Endothelial cell of umbilical vein (primary cell): Measurements from ENCODE around the gene PTPN2. TPM values are rescaled to one million over a fixed set of nuclear protein-coding genes. Genes with fewer than 3 reads are reported as not detected.

ENCODE experiments used
- BruUV-seq: library from RNA; stranded (reverse); fragments of 400-500 nt; replicated peaks from 2 replicates; lab custom pipeline; 2021; lab: Mats Ljungman, UMichigan
- CTCF ChIA-PET: fragments of 300-600, 350-600 bp; sonication (Branson Sonifier 250); formaldehyde crosslinking; loops from one replicate; lab custom pipeline; 2021; ENCODE audit warnings: antibody characterized with exemption, inconsistent platforms; lab: Charles Lee
- POLR2A ChIA-PET: fragments of 300-600, 350-600 bp; sonication (Branson Sonifier 250); formaldehyde crosslinking; loops from one replicate; lab custom pipeline; 2021; ENCODE audit warnings: antibody characterized with exemption, inconsistent platforms; lab: Charles Lee
- DNase-seq: peaks from one replicate; pipeline ENCODE4 v3.0.0-alpha.2; 2011; ENCODE audit warnings: low read depth, low spot score
- FAIRE-seq: peaks from 2 replicates; lab custom pipeline; 2011; peaks lifted over from hg19 to GRCh38; lab: Jason Lieb, UNC
- H2AFZ ChIP-seq: 2 replicates; pipeline ENCODE4 v1.6.0; 2012; ENCODE audit warnings: low read depth, low read length, control low read depth, inconsistent platforms
- H3K27ac ChIP-seq: 2 replicates; pipeline ENCODE4 v1.5.1; 2011; ENCODE audit warnings: low read depth, mild to moderate bottlenecking, control low read depth, low read length, moderate library complexity; ENCODE audit not compliant: insufficient read depth
- H3K27me3 ChIP-seq, 2 experiments: 2 replicates each; pipeline versions ENCODE4 v1.6.0 to v1.6.1; 2011; ENCODE audit warnings: low read length in 2 of 2, mixed read lengths in 1 of 2; ENCODE audit not compliant: control insufficient read depth in 2 of 2, insufficient read depth in 2 of 2
- H3K36me3 ChIP-seq, 2 experiments: 2 replicates in 1 of 2; 3 replicates in 1 of 2; pipeline ENCODE4 v1.5.1; 2011; ENCODE audit warnings: low read length in 2 of 2, mild to moderate bottlenecking in 1 of 2, moderate library complexity in 1 of 2; ENCODE audit not compliant: control insufficient read depth in 2 of 2, insufficient read depth in 2 of 2; ENCODE audit errors: extremely low read depth in 1 of 2
- H3K4me1 ChIP-seq: 3 replicates; pipeline ENCODE4 v1.5.1; 2011; ENCODE audit warnings: mild to moderate bottlenecking, low read length; ENCODE audit not compliant: control insufficient read depth, insufficient read depth; ENCODE audit errors: extremely low read depth
- H3K4me2 ChIP-seq: 2 replicates; pipeline ENCODE4 v1.6.1; 2011; ENCODE audit warnings: low read length, control low read depth, mixed read lengths; ENCODE audit not compliant: insufficient read depth
- H3K4me3 ChIP-seq, 3 experiments: fragments of 200-600 bp in 1 of 3; sonication (generic), shearing (Covaris generic) in 1 of 3; replicated peaks in 1 of 3; 2 replicates each; pipeline ENCODE4 v1.5.1; 2011 to 2016; ENCODE audit warnings: control low read depth in 3 of 3, low read length in 3 of 3, mild to moderate bottlenecking in 2 of 3, inconsistent platforms in 1 of 3, low read depth in 1 of 3, moderate library complexity in 1 of 3; ENCODE audit not compliant: insufficient read depth in 1 of 3
- H3K79me2 ChIP-seq: 2 replicates; pipeline ENCODE4 v1.6.0; 2012; ENCODE audit warnings: low read length, inconsistent platforms; ENCODE audit not compliant: control insufficient read depth, insufficient read depth
- H3K9ac ChIP-seq: replicated peaks from 2 replicates; pipeline ENCODE3; 2011; ENCODE audit warnings: low read length, control low read depth; ENCODE audit not compliant: insufficient read depth; ENCODE audit errors: extremely low read depth
- H3K9me1 ChIP-seq: replicated peaks from 3 replicates; pipeline ENCODE4 v1.6.0; 2011; ENCODE audit warnings: mild to moderate bottlenecking, low read length; ENCODE audit not compliant: control insufficient read depth, insufficient read depth; ENCODE audit errors: extremely low read depth
- H3K9me3 ChIP-seq: replicated peaks from 2 replicates; pipeline ENCODE4 v1.5.1; 2012; ENCODE audit warnings: low read length, inconsistent platforms; ENCODE audit not compliant: control insufficient read depth, insufficient read depth
- H4K20me1 ChIP-seq: replicated peaks from 2 replicates; pipeline ENCODE3; 2011; ENCODE audit warnings: mild to moderate bottlenecking, low read length; ENCODE audit not compliant: control insufficient read depth, insufficient read depth; ENCODE audit errors: extremely low read depth
- EZH2 ChIP-seq: IDR thresholded peaks from 2 replicates; pipeline ENCODE4 v1.6.1; 2012; ENCODE audit warnings: borderline replicate concordance, low read depth, mild to moderate bottlenecking, moderate library complexity, low read length, inconsistent platforms; ENCODE audit not compliant: severe bottlenecking
- FOS ChIP-seq: IDR thresholded peaks from 2 replicates; pipeline ENCODE4 v1.6.1; 2011; ENCODE audit warnings: mild to moderate bottlenecking, low read length, moderate library complexity, borderline replicate concordance; ENCODE audit not compliant: insufficient read depth
- GATA2 ChIP-seq: IDR thresholded peaks from 2 replicates; pipeline ENCODE4 v1.7.0; 2011; ENCODE audit warnings: low read depth, mild to moderate bottlenecking, moderate library complexity, mixed read lengths, low read length; ENCODE audit not compliant: insufficient read length, insufficient read depth
- JUN ChIP-seq: IDR thresholded peaks from 2 replicates; pipeline ENCODE4 v1.6.1; 2011; ENCODE audit warnings: borderline replicate concordance, low read depth; ENCODE audit not compliant: insufficient read length, insufficient read depth
- MYC ChIP-seq: IDR thresholded peaks from one replicate; pipeline ENCODE4 v1.6.1; 2011; ENCODE audit warnings: mild to moderate bottlenecking, low read depth, low read length
- POLR2A ChIP-seq: IDR thresholded peaks from 2 replicates; pipeline ENCODE4 v1.6.1; 2012; ENCODE audit warnings: low read depth, mild to moderate bottlenecking, control low read depth, low read length
- POLR2AphosphoS5 ChIP-seq: IDR thresholded peaks from 2 replicates; pipeline ENCODE4 v1.6.1; 2012; ENCODE audit warnings: low read depth, mild to moderate bottlenecking, control low read depth, low read length, moderate library complexity; ENCODE audit not compliant: insufficient read depth
- dilution Hi-C: fragments of 300-500 bp; cut with MboI; formaldehyde crosslinking; loops from one replicate; pipeline ENCODE4 v1.15.0; 2019; ENCODE audit warnings: low sequenced_read_pairs; ENCODE audit not compliant: extremely low pct_ligation_motif_present
- intact Hi-C: fragments of 100-400 bp; cut with micrococcal nuclease; formaldehyde crosslinking; loops from one replicate; pipeline ENCODE4 v1.10.0; 2022
- polyA plus RNA-seq, 4 experiments: library from polyadenylated mRNA; depleted of rRNA in 3 of 4; stranded (reverse) in 3 of 4; unstranded in 1 of 4; fragments of >200 nt; gene quantifications; 2 replicates each; pipeline versions ENCODE4 v1.2.1 to v1.2.3, GENCODE V29; 2011 to 2012; ENCODE audit warnings: missing spikeins in 1 of 4
- total RNA-seq: library from RNA; stranded (reverse); gene quantifications from 2 replicates; pipeline ENCODE4 v1.2.3, GENCODE V29; 2021
- TF ChIP-seq, protein P1 (sequence below), 2 donors: IDR thresholded peaks; 1 replicate in 1 of 2; 2 replicates in 1 of 2; pipeline ENCODE4 v1.5.1; 2011; ENCODE audit warnings: low read length in 2 of 2, mild to moderate bottlenecking in 2 of 2, moderate library complexity in 2 of 2, control low read depth in 1 of 2, inconsistent platforms in 1 of 2, low read depth in 1 of 2; ENCODE audit not compliant: insufficient read depth in 1 of 2; ENCODE audit errors: extremely low read depth in 1 of 2
- TF ChIP-seq, protein P2 (sequence below): IDR thresholded peaks from 2 replicates; pipeline ENCODE4 v1.6.1; 2011; ENCODE audit not compliant: insufficient read depth, insufficient read length

Gene PTPN2
- total and polyA plus RNA-seq, 2 donors (not counting 3 experiments of a cell fraction or from before 2014, with no cell fraction given): 8.2 to 20.9 TPM

DNA sequence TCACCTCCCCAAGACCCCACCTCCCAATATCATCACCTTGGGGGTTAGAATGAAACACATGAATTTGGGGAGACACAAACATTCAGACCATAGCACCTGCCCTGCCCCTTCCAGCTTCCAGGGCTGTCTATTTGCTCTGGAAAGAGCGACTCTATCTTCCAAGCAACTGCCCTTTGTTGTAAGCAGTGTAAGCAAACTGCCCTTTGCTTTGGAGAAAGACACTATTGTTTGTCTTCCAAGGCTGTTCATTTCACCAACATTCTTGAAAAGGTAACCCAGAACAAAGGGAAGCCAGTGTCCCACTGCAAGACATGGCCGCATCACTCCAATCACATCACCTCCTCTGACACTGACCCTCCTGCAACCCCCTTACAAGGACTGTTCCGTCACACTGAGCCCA is 46.9 kb upstream of the PTPN2 start:
- dilution Hi-C loops: no loop called here
- no peaks in the 10 kb centered on the region for H3K36me3 ChIP-seq
- no peak overlapping the region for H3K27ac ChIP-seq
- H3K4me2 ChIP-seq: no peak overlapping the region
- ChIA-PET CTCF (interaction anchor here (0.8 to 1.0 kb wide), 2 partner anchors 187 to 204 kb away, joined by 3 read pairs; no protein-coding TSS in a partner anchor), POLR2A (no interaction called here)
- no TSS peak for BruUV-seq
- DNase-seq: no peak
- no peaks in the 10 kb centered on the region for H3K79me2 ChIP-seq
- H3K4me1 ChIP-seq: no peaks in the 10 kb centered on the region
- no peak overlapping the region for H3K9ac ChIP-seq
- no peak overlapping the region for H3K4me3 ChIP-seq
- no peaks in the 10 kb centered on the region for H3K9me3 ChIP-seq
- no peaks in the 10 kb centered on the region for H4K20me1 ChIP-seq
- no peak for TF ChIP-seq MYC
- TF ChIP-seq FOS: no peak
- TF ChIP-seq, protein P1, sequence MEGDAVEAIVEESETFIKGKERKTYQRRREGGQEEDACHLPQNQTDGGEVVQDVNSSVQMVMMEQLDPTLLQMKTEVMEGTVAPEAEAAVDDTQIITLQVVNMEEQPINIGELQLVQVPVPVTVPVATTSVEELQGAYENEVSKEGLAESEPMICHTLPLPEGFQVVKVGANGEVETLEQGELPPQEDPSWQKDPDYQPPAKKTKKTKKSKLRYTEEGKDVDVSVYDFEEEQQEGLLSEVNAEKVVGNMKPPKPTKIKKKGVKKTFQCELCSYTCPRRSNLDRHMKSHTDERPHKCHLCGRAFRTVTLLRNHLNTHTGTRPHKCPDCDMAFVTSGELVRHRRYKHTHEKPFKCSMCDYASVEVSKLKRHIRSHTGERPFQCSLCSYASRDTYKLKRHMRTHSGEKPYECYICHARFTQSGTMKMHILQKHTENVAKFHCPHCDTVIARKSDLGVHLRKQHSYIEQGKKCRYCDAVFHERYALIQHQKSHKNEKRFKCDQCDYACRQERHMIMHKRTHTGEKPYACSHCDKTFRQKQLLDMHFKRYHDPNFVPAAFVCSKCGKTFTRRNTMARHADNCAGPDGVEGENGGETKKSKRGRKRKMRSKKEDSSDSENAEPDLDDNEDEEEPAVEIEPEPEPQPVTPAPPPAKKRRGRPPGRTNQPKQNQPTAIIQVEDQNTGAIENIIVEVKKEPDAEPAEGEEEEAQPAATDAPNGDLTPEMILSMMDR (IDR thresholded peaks at IDR 0.05; ENCODE audit: extremely low read depth in 1 of 2, insufficient read depth in 1 of 2, low read depth in 1 of 2, low read length in 2 of 2): no peak
- TF ChIP-seq POLR2A: no peak
- TF ChIP-seq JUN: no peak
- TF ChIP-seq EZH2: no peak
- no peak for TF ChIP-seq GATA2
- TF ChIP-seq, protein P2, sequence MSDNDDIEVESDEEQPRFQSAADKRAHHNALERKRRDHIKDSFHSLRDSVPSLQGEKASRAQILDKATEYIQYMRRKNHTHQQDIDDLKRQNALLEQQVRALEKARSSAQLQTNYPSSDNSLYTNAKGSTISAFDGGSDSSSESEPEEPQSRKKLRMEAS: no peak
- TF ChIP-seq POLR2AphosphoS5: no peak
- H3K9me1 ChIP-seq: no peaks in the 10 kb centered on the region
- intact Hi-C loops: no loop called here
- no peak for FAIRE-seq
- H3K27me3 ChIP-seq: peaks cover 3 to 4% of the 10 kb centered on the region in 2 experiments
- H2AFZ ChIP-seq: no peak overlapping the region
